Subcutaneous preadipocyte (primary cell): ENCODE results near the gene FRMD4A. TPM values are rescaled to one million over a fixed set of nuclear protein-coding genes. Genes with fewer than 3 reads are reported as not detected.

Experiments
- small RNA-seq: library from RNA; depleted of rRNA; stranded (forward); fragments of <200 nt; gene quantifications from one replicate; pipeline ENCODE3, GENCODE V24; 2012
- total RNA-seq: library from RNA; depleted of rRNA; stranded (reverse); fragments of >200 nt; gene quantifications from 2 replicates; pipeline ENCODE4 v1.2.3, GENCODE V29; 2012

FRMD4A gene
- 12.1 and 33.2 TPM in 2 replicates for total RNA-seq

DNA sequence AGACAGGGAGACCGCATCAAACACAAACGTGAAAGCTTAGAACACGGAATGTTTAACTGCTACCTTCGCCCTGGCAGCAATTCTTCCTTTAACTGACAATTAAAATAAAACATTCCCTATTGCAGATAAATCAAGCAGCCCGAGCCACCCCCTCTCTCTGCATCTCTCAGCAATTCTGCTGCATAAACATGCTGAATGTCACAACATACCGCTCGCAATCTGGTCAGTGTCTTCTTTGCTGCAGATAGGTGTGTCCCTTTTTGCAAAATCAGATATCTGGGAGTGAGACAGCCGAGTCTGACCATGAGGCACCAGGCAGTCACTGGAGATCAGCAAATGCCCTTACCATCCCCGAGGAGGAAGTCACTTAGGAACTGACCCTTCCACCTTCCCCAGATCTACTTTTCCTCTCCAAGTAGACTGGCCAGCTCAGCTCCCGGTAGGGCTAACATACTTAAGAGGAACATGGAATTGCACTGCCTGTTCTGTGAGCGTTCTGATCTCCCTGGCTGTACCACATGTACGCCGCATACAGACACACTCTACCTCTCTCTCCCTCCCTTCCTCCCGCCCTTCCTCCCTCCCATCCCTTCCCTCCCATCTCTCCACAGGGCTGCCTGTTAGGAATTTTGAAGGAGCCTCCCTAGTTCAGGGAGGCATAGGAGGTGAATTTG is at the start of gene FRMD4A:
TSS of gene FRMD4A (minus strand) at position 537 of the 674 bp plus-strand sequence.

Small RNA genes within 50 kb of the gene (small RNA-seq; reads per million reads assigned to genes)
- not detected for gene RNA5SP301
